NCI-H524 treated with DMSO at 0.1 percent for 48 hours (cell line): ENCODE measurements around the gene R3HDML.
"Not testable (repeated sequence)": the region's sequence is repeated elsewhere in the genome, so short reads cannot be mapped to it uniquely, and the experiment has no call there.

Experiments used
- DNase-seq: peaks from one replicate; lab custom pipeline; 2025; lab: John Stamatoyannopoulos, UW

The R3HDML gene

GRCh38 chr20:44336725-44337380, at the start of gene R3HDML:
R3HDML (plus strand) TSS chr20:44337043; CDS start chr20:44337158, 115 bp downstream.
- no peak for DNase-seq

- DNase-seq = no peak
Measured at GRCh38 chr20:44287272-44288097, 49.4 kb upstream of the R3HDML start.

- no peak for DNase-seq
Measured at GRCh38 chr20:44288252-44288651, 48.6 kb upstream of the R3HDML start.

- no peak for DNase-seq
Measured at GRCh38 chr20:44291754-44292153, 45.1 kb upstream of the R3HDML start.

GRCh38 chr20:44296011-44296410, 40.8 kb upstream of the R3HDML start:
- peak; percentile 93 for DNase-seq

GRCh38 chr20:44297721-44298120, 39.1 kb upstream of the R3HDML start:
- DNase-seq = no peak

- DNase-seq = not testable (repeated sequence)
Measured at GRCh38 chr20:44299011-44299535, 37.8 kb upstream of the R3HDML start.

- DNase-seq = no peak
Measured at GRCh38 chr20:44301285-44301684, 35.6 kb upstream of the R3HDML start.

GRCh38 chr20:44302026-44302669, 34.7 kb upstream of the R3HDML start:
- DNase-seq = no peak

- no peak for DNase-seq
Measured at GRCh38 chr20:44302736-44303135, 34.1 kb upstream of the R3HDML start.

GRCh38 chr20:44304383-44304782, 32.5 kb upstream of the R3HDML start:
- no peak for DNase-seq

- no peak for DNase-seq
Measured at GRCh38 chr20:44306927-44307326, 29.9 kb upstream of the R3HDML start.

GRCh38 chr20:44309763-44310663, 26.8 kb upstream of the R3HDML start:
- no peak for DNase-seq

GRCh38 chr20:44310664-44311639, 25.9 kb upstream of the R3HDML start, which contains the start of gene FITM2:
FITM2 (minus strand) TSS chr20:44311202; CDS start chr20:44311148, 54 bp downstream.
- peak; percentile 77 for DNase-seq

- DNase-seq = no peak
Measured at GRCh38 chr20:44314870-44315269, 22.0 kb upstream of the R3HDML start.

- no peak for DNase-seq
Measured at GRCh38 chr20:44319839-44320422, 16.9 kb upstream of the R3HDML start.

GRCh38 chr20:44324343-44324742, 12.5 kb upstream of the R3HDML start:
- no peak for DNase-seq

- no peak for DNase-seq
Measured at GRCh38 chr20:44326391-44327159, 10.3 kb upstream of the R3HDML start.

- DNase-seq = not testable (repeated sequence)
Measured at GRCh38 chr20:44327748-44328147, 9.1 kb upstream of the R3HDML start.
